Kidney (tissue), 14 donors: Measurements from ENCODE around the gene GPHA2. TPM values are rescaled to one million over a fixed set of nuclear protein-coding genes. Genes with fewer than 3 reads are reported as not detected.
A peak's percentile ranks its signal among the peaks of the same experiment; 100 is the strongest.

ENCODE experiments used
- DNase-seq, 5 donors: peaks; one replicate each; pipeline ENCODE4 v3.0.0-alpha.2; 2013 to 2020
- FAIRE-seq: peaks from 2 replicates; lab custom pipeline; 2012; peaks lifted over from hg19 to GRCh38; lab: Jason Lieb, UNC
- H3K27ac ChIP-seq, 2 donors: one replicate each; pipeline ENCODE4 v1.7.0; 2013; ENCODE audit warnings: low read depth in 2 of 2, low read length in 2 of 2, inconsistent platforms in 1 of 2
- H3K27me3 ChIP-seq: one replicate; pipeline ENCODE4 v1.7.1; 2013; ENCODE audit warnings: low read length, inconsistent platforms; ENCODE audit not compliant: control insufficient read depth, insufficient read depth
- H3K36me3 ChIP-seq, 3 donors: one replicate each; pipeline versions ENCODE4 v1.7.0 to v1.7.1; 2013; ENCODE audit warnings: low read length in 3 of 3, control low read depth in 1 of 3, inconsistent platforms in 1 of 3; ENCODE audit not compliant: insufficient read depth in 3 of 3, control insufficient read depth in 2 of 3
- H3K4me1 ChIP-seq, 3 donors: one replicate each; pipeline versions ENCODE4 v1.7.0 to v1.7.1; 2013; ENCODE audit warnings: low read length in 3 of 3, inconsistent platforms in 1 of 3, low read depth in 1 of 3; ENCODE audit not compliant: control insufficient read depth in 2 of 3, insufficient read depth in 2 of 3
- H3K4me3 ChIP-seq, 3 donors: one replicate each; pipeline versions ENCODE4 v1.7.0 to v1.8.1; 2013; ENCODE audit warnings: low read length in 3 of 3, control low read depth in 1 of 3, inconsistent platforms in 1 of 3
- H3K9ac ChIP-seq, 3 donors: one replicate each; pipeline versions ENCODE4 v1.7.0 to v1.7.1; 2013; ENCODE audit warnings: low read length in 3 of 3, control low read depth in 1 of 3, inconsistent platforms in 1 of 3
- H3K9me3 ChIP-seq, 3 donors: one replicate each; pipeline versions ENCODE4 v1.7.0 to v1.7.1; 2013; ENCODE audit warnings: low read length in 3 of 3, control low read depth in 1 of 3, inconsistent platforms in 1 of 3; ENCODE audit not compliant: control insufficient read depth in 2 of 3, insufficient read depth in 1 of 3
- CTCF ChIP-seq: IDR thresholded peaks from 3 replicates; pipeline ENCODE4 v1.5.1; 2012; ENCODE audit warnings: mild to moderate bottlenecking, moderate library complexity, borderline replicate concordance; ENCODE audit not compliant: insufficient read depth; ENCODE audit errors: extremely low read depth
- intact Hi-C: fragments of 100-400 bp; cut with DNase I; formaldehyde crosslinking; loops from one replicate; pipeline ENCODE4 v1.11.1; 2022
- polyA plus RNA-seq: library from polyadenylated mRNA; stranded (reverse); fragments of 350-450 nt; fragmentation: Illumina TruSeq; extraction: RNeasy Lipid Tissue Mini Kit (QIAGEN cat#74804); gene quantifications from one replicate; pipeline ENCODE4 v1.2.3, GENCODE V29; 2014; ENCODE audit warnings: low read depth, low replicate concordance; ENCODE audit not compliant: insufficient read depth
- total RNA-seq: library from RNA; stranded (reverse); fragmentation: NEBNext Ultra II Directional; extraction: Animal tissue kit (Norgen Biotek cat#: 25700); gene quantifications from one replicate; pipeline ENCODE4 v1.2.1, GENCODE V29; 2021
- donor health status: control.
- donor health status: control.
- donor health status: control.
- donor health status: control.
- donor health status: control.
- donor health status: DM: yes; HTN: yes; CAD: no.
- donor health status: Normal renal cell carcinoma (clear cell type).

Gene GPHA2
- total and polyA plus RNA-seq, 2 donors from 2014 or later = 0.99 TPM; not detected in 1

GRCh38 chr11:64910451-64911093, 25.1 kb downstream of the GPHA2 start:
- no peaks in the 10 kb centered on the region for H3K27me3 ChIP-seq
- TF ChIP-seq CTCF = no peak
- intact Hi-C loops = no loop called here
- peak in 1 of 5 donors; percentile 58 for DNase-seq
- peaks cover 0 to 48% (median 17%) of the 10 kb centered on the region in 3 donors for H3K36me3 ChIP-seq
- H3K9me3 ChIP-seq = no peaks in the 10 kb centered on the region
- no peak overlapping the region for H3K4me3 ChIP-seq
- H3K4me1 ChIP-seq = peaks cover 0 to 2% (median 0%) of the 10 kb centered on the region in 3 donors
- no peak overlapping the region for H3K9ac ChIP-seq
- FAIRE-seq = no peak
- H3K27ac ChIP-seq = no peak overlapping the region

DNA sequence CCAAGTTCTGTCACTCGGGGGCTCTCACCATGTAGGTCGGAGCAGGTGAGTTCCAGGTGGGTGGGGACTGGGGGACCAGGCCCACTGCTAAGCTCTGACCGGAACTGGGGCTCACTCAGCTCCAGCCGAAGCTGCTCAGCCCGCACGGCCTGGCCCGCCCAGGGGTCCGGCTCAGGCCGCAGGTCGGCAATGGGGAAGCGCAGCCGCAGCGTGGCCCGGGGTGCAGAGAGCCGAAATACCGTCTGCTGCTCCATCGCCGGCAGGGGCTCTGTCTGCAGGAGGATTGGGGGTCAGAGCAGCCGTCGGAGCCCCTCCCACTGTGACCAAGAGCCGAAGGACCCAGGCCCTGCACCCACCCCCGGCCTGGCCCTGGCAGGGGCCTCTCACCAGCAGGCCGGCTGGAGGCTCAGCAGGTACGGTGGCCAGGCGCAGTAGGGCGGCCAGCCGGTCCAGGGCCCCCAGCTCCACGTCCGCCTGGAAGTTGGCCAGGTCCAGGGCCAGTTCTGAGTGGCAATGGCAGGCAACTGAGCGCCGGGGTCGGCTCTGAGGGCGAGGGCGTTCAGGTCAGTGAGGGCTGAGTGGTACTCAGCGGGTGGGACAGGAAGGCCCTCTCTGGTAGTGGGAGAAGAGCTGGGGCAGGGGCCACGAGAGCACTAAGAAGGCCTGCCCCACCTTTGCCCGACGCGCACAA, 25.9 kb downstream of the GPHA2 start:
- FAIRE-seq (no peak), DNase-seq (peak in 1 of 5 donors; percentile 61)
- Histone ChIP-seq H3K9me3 (no peaks in the 10 kb centered on the region), H3K4me1 (no peaks in the 10 kb centered on the region), H3K27me3 (no peaks in the 10 kb centered on the region), H3K9ac (no peak overlapping the region), H3K4me3 (no peak overlapping the region), H3K36me3 (peaks cover 2 to 56% (median 20%) of the 10 kb centered on the region in 3 donors), H3K27ac (no peak overlapping the region)
- no peak for TF ChIP-seq CTCF
- intact Hi-C loops = no loop called here

- intact Hi-C loops = no loop called here
- no peaks in the 10 kb centered on the region for H3K9me3 ChIP-seq
- peaks cover 2 to 56% (median 20%) of the 10 kb centered on the region in 3 donors for H3K36me3 ChIP-seq
- H3K4me1 ChIP-seq = no peaks in the 10 kb centered on the region
- no peak overlapping the region for H3K4me3 ChIP-seq
- H3K9ac ChIP-seq = no peak overlapping the region
- no peak overlapping the region for H3K27ac ChIP-seq
- peak in 1 of 5 donors; percentile 66 for DNase-seq
- H3K27me3 ChIP-seq = no peaks in the 10 kb centered on the region
- no peak for FAIRE-seq
- TF ChIP-seq CTCF = no peak
Observed at GRCh38 chr11:64908766-64909165, 26.9 kb downstream of the GPHA2 start.
